ENCODE results near the gene AOPEP.

The AOPEP gene

GRCh38 chr9:94891183-94891582 lies 164.7 kb downstream of the AOPEP start:
- in situ Hi-C loops (cut with MboI; ENCODE audit: low sequenced_read_pairs) = no loop called here

- in situ Hi-C loops (cut with MboI; ENCODE audit: low sequenced_read_pairs) = no loop called here
Observed at GRCh38 chr9:94892675-94893074, 166.2 kb downstream of the AOPEP start.

GRCh38 chr9:94894094-94894699 lies 167.7 kb downstream of the AOPEP start:
- in situ Hi-C loops (cut with MboI; ENCODE audit: low sequenced_read_pairs) = no loop called here

GRCh38 chr9:94895668-94896067 lies 169.2 kb downstream of the AOPEP start:
- in situ Hi-C loops (cut with MboI; ENCODE audit: low sequenced_read_pairs) = no loop called here

- in situ Hi-C loops (cut with MboI; ENCODE audit: low sequenced_read_pairs) = no loop called here
Observed at GRCh38 chr9:94896512-94896911, 170.0 kb downstream of the AOPEP start.

GRCh38 chr9:94899464-94900221 lies 173.1 kb downstream of the AOPEP start:
- in situ Hi-C loops (cut with MboI; ENCODE audit: low sequenced_read_pairs) = no loop called here

GRCh38 chr9:94900222-94901018 lies 173.9 kb downstream of the AOPEP start:
- in situ Hi-C loops (cut with MboI; ENCODE audit: low sequenced_read_pairs) = no loop called here

GRCh38 chr9:94901019-94901363 lies 174.5 kb downstream of the AOPEP start:
- in situ Hi-C loops (cut with MboI; ENCODE audit: low sequenced_read_pairs) = no loop called here

- in situ Hi-C loops (cut with MboI; ENCODE audit: low sequenced_read_pairs) = no loop called here
Observed at GRCh38 chr9:94903961-94904421, 177.5 kb downstream of the AOPEP start.

GRCh38 chr9:94904806-94905205 lies 178.3 kb downstream of the AOPEP start:
- in situ Hi-C loops (cut with MboI; ENCODE audit: low sequenced_read_pairs) = no loop called here

- in situ Hi-C loops (cut with MboI; ENCODE audit: low sequenced_read_pairs) = no loop called here
Observed at GRCh38 chr9:94905606-94906005, 179.1 kb downstream of the AOPEP start.

- in situ Hi-C loops (cut with MboI; ENCODE audit: low sequenced_read_pairs) = no loop called here
Observed at GRCh38 chr9:94906181-94906580, 179.7 kb downstream of the AOPEP start.

- in situ Hi-C loops (cut with MboI; ENCODE audit: low sequenced_read_pairs) = no loop called here
Observed at GRCh38 chr9:94906713-94907112, 180.2 kb downstream of the AOPEP start.

GRCh38 chr9:94907264-94907936 lies 180.9 kb downstream of the AOPEP start:
- in situ Hi-C loops (cut with MboI; ENCODE audit: low sequenced_read_pairs) = no loop called here

- in situ Hi-C loops (cut with MboI; ENCODE audit: low sequenced_read_pairs) = no loop called here
Observed at GRCh38 chr9:94908011-94908563, 181.6 kb downstream of the AOPEP start.

- in situ Hi-C loops (cut with MboI; ENCODE audit: low sequenced_read_pairs) = no loop called here
Observed at GRCh38 chr9:94908583-94909249, 182.2 kb downstream of the AOPEP start.

GRCh38 chr9:94909250-94909894 lies 182.9 kb downstream of the AOPEP start:
- in situ Hi-C loops (cut with MboI; ENCODE audit: low sequenced_read_pairs) = no loop called here

- in situ Hi-C loops (cut with MboI; ENCODE audit: low sequenced_read_pairs) = no loop called here
Observed at GRCh38 chr9:94909965-94910730, 183.6 kb downstream of the AOPEP start.

- in situ Hi-C loops (cut with MboI; ENCODE audit: low sequenced_read_pairs) = no loop called here
Observed at GRCh38 chr9:94911211-94911610, 184.7 kb downstream of the AOPEP start.

All from hTERT RPE-1 (cell line).